CD8-positive, alpha-beta memory T cell (primary cell): ENCODE results near the gene RFNG. TPM values are rescaled to one million over a fixed set of nuclear protein-coding genes. Genes with fewer than 3 reads are reported as not detected.

ENCODE experiments used
- CTCF ChIA-PET: fragments of 350-600 bp; sonication (Branson Sonifier 250); formaldehyde crosslinking; loops from one replicate; lab custom pipeline; 2021; ENCODE audit warnings: antibody characterized with exemption; lab: Charles Lee
- POLR2A ChIA-PET: fragments of 350-600 bp; sonication (Branson Sonifier 250); formaldehyde crosslinking; loops from one replicate; lab custom pipeline; 2021; ENCODE audit warnings: antibody characterized with exemption; lab: Charles Lee
- DNase-seq, 5 donors: peaks; one replicate each; pipeline versions ENCODE4 v3.0.0 to v3.0.0-alpha.2; 2020 to 2022; ENCODE audit warnings: mixed read lengths in 1 of 5
- H3K27ac ChIP-seq: one replicate; pipeline ENCODE4 v1.7.0; 2013; ENCODE audit warnings: low read depth, mild to moderate bottlenecking, low read length, moderate library complexity
- H3K27me3 ChIP-seq: 2 replicates; pipeline ENCODE4 v1.7.0; 2013; ENCODE audit warnings: low read length, mild to moderate bottlenecking; ENCODE audit not compliant: insufficient read depth, poor library complexity, severe bottlenecking
- H3K36me3 ChIP-seq: 2 replicates; pipeline ENCODE4 v1.7.0; 2013; ENCODE audit warnings: mild to moderate bottlenecking, low read length, moderate library complexity; ENCODE audit not compliant: insufficient read depth
- H3K4me1 ChIP-seq: 2 replicates; pipeline ENCODE4 v1.7.0; 2013; ENCODE audit warnings: mild to moderate bottlenecking, low read length, moderate library complexity; ENCODE audit not compliant: insufficient read depth
- H3K4me3 ChIP-seq: 2 replicates; pipeline ENCODE4 v1.7.0; 2013; ENCODE audit warnings: mild to moderate bottlenecking, low read length
- H3K9me3 ChIP-seq: 2 replicates; pipeline ENCODE4 v1.7.0; 2013; ENCODE audit warnings: mild to moderate bottlenecking, low read length
- H3K27ac Mint-ChIP-seq, 8 donors: one replicate each; pipeline ENCODE4 v1.8.0; 2020 to 2021; ENCODE audit warnings: mixed read lengths in 8 of 8, mild to moderate bottlenecking in 6 of 8, inconsistent platforms in 3 of 8, moderate library complexity in 3 of 8
- H3K27me3 Mint-ChIP-seq, 2 donors: one replicate each; pipeline ENCODE4 v1.8.0; 2020 to 2021; ENCODE audit warnings: mixed read lengths in 2 of 2, mild to moderate bottlenecking in 1 of 2, moderate library complexity in 1 of 2
- H3K36me3 Mint-ChIP-seq, 3 donors: one replicate each; pipeline ENCODE4 v1.8.0; 2020 to 2021; ENCODE audit warnings: mixed read lengths in 3 of 3, inconsistent platforms in 1 of 3, mild to moderate bottlenecking in 1 of 3
- H3K4me1 Mint-ChIP-seq, 3 donors: one replicate each; pipeline ENCODE4 v1.8.0; 2020 to 2021; ENCODE audit warnings: mixed read lengths in 3 of 3, inconsistent platforms in 1 of 3, mild to moderate bottlenecking in 1 of 3
- H3K4me3 Mint-ChIP-seq, 7 donors: one replicate each; pipeline ENCODE4 v1.8.0; 2020 to 2021; ENCODE audit warnings: mixed read lengths in 7 of 7, mild to moderate bottlenecking in 6 of 7, moderate library complexity in 4 of 7, inconsistent platforms in 2 of 7
- H3K9me3 Mint-ChIP-seq, 5 donors: one replicate each; pipeline ENCODE4 v1.8.0; 2020 to 2022; ENCODE audit warnings: mixed read lengths in 5 of 5, mild to moderate bottlenecking in 3 of 5, moderate library complexity in 2 of 5, inconsistent platforms in 1 of 5
- polyA plus RNA-seq: library from polyadenylated mRNA; unstranded; fragments of 300-500 nt; fragmentation: Illumina TruSeq; gene quantifications from one replicate; pipeline ENCODE4 v1.2.3, GENCODE V29; 2021
- total RNA-seq, 2 experiments: library from RNA; stranded (reverse); gene quantifications; one replicate each; pipeline ENCODE4 v1.2.3, GENCODE V29; 2021

The RFNG gene
- total and polyA plus RNA-seq, 3 experiments from 2014 or later = 7.3 to 19.4 (median 18.1) TPM

DNA sequence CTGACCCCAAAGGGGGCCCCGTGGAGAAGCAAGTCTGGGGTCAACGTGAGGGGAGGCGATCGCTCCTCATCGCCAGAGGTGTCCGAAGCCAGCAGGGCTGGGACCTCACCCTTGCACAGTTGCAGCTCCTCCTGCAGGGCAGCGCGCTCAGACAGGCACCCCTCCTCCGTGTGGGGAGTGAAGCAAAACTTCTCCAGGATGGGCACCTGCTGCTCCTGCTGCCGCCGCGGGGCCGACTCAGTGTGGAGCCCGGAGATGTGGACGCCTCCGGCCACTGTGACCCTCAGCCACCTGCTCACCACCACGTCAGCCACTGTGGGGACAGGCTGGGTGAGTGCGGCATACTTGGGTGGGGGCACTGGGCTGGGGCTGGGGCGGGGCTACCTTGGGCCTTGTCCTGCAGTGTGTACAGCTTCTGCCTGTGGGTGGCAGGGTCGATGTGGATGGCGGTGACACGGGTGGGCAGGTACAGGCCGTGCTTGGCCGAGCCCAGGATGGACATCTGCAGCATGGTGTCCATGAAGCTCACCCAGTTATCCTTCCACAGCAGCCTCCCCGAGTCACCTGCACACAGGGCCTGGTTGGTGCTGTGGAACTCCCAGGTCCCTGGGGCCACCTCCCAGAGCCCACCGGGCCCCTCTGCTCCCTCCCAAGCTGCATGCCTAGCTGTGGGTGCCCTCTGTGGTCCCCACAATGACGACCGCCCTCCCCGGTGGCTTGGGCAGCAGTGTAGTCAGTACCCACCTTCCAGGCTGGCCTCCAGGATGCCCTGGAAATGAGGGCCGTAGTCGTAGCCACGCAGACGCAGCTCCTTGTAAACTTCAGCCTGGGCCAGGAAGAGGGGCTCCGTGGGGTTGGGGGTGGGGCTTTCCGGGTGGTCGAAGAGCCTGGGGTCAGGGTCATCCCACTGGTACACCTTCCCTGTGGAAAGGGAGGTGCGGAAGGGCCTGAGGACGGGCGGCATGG is 35.6 kb upstream of the RFNG start:
- H3K4me1 ChIP-seq = no peaks in the 10 kb centered on the region
- CTCF ChIA-PET = no interaction called here
- Mint-ChIP-seq H3K9me3 (no peaks in the 10 kb centered on the region), H3K27me3 (no peaks in the 10 kb centered on the region), H3K36me3 (peaks cover 0 to 77% (median 0%) of the 10 kb centered on the region in 3 donors), H3K4me3 (no peak overlapping the region), H3K27ac (no peak overlapping the region), H3K4me1 (no peaks in the 10 kb centered on the region)
- POLR2A ChIA-PET = no interaction called here
- H3K4me3 ChIP-seq = no peak overlapping the region
- H3K36me3 ChIP-seq = peaks cover 5% of the 10 kb centered on the region
- H3K9me3 ChIP-seq = no peaks in the 10 kb centered on the region
- no peak for DNase-seq
- H3K27ac ChIP-seq = no peak overlapping the region
- H3K27me3 ChIP-seq = no peaks in the 10 kb centered on the region

DNA sequence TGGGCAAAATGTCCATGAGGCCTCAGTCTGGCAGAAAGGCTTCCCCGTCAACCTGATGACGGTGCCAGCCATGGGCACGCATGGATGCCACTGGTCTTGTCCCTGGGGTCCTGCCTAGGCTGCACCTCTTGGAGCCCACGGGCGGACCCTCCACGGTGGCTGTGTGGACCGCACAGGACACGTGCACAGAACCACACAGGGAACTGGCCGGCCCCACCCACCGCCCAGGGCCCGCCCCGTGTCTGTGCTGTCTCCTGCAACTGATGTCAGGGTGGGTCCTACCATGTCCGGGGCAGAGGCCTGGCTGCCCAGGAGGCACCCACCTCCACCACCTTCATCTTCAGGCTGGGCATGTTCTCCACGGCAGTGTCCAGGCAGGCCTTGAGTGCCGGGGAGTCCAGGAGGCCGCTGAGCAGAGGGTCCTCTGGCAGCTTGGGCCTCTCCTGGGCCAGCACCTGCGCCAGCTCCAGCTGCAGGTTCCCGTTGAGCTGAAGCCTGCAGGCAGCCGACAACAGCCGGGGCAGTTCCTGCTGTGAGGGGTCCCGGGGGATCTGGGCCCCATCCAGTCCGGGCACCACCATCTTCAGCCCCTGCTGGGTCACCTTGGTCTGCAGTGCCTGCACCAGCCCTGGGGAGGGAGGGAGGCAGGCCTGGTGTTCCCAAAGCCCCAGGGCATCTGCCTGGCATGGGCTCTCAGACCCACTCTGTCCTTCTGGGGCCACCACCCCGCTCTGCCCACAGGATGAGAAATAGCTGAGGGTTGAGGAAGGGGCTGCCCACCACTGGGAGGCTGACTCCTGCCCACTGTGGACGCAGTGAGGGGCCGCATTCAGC is 34.5 kb upstream of the RFNG start:
- Histone ChIP-seq H3K36me3 (peaks cover 5% of the 10 kb centered on the region), H3K27ac (no peak overlapping the region), H3K4me1 (no peaks in the 10 kb centered on the region), H3K9me3 (no peaks in the 10 kb centered on the region), H3K27me3 (no peaks in the 10 kb centered on the region), H3K4me3 (no peak overlapping the region)
- H3K27ac Mint-ChIP-seq = no peak overlapping the region
- DNase-seq = no peak
- CTCF ChIA-PET = no interaction called here
- H3K36me3 Mint-ChIP-seq = peaks cover 0 to 76% (median 0%) of the 10 kb centered on the region in 3 donors
- H3K9me3 Mint-ChIP-seq = no peaks in the 10 kb centered on the region
- H3K27me3 Mint-ChIP-seq = no peaks in the 10 kb centered on the region
- POLR2A ChIA-PET = no interaction called here
- H3K4me1 Mint-ChIP-seq = no peaks in the 10 kb centered on the region
- H3K4me3 Mint-ChIP-seq = no peak overlapping the region

DNA sequence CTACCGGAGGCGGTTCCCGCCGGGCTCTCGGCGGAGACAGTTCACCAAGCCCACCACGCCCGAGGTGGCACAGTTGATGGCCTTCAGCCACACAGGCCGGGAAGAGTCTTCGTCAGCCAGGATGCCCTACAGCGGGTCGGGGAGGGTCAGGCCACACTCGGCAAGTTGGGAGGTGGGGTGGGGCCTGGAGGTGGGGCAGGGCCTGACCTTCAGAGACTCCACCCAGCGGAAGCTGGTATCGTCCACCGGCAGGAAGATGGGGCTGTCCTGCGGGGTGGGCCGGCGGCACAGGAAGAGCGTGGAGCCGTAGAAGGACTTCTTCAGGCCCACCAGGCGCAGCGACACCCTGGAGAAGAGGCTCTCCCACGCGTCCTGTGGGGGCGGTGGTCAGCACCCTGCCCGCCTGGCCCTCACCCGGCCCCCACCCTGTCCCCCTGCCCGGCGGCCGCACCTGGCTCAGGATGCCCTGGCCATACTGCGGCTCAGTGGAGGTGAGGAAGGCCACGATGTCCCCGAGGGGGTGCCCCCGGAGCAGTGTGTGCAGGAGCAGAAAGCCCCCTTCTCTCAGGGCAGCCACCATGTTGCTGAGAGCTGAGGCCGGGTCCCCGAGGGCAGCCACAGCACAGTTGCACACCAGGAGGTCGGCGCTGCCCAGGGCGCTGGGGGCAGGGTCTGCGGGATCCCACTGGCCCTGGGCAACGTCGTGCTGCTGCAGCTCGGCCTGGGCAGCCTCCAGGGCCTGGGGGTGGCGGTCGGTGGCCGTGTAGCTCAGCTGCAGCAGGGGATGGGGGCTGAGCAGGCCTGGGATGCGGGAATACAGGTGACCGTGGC is 33.6 kb upstream of the RFNG start:
- H3K27ac Mint-ChIP-seq = peak overlapping the region in 1 of 8 donors; percentile 38
- POLR2A ChIA-PET = no interaction called here
- CTCF ChIA-PET = no interaction called here

DNA sequence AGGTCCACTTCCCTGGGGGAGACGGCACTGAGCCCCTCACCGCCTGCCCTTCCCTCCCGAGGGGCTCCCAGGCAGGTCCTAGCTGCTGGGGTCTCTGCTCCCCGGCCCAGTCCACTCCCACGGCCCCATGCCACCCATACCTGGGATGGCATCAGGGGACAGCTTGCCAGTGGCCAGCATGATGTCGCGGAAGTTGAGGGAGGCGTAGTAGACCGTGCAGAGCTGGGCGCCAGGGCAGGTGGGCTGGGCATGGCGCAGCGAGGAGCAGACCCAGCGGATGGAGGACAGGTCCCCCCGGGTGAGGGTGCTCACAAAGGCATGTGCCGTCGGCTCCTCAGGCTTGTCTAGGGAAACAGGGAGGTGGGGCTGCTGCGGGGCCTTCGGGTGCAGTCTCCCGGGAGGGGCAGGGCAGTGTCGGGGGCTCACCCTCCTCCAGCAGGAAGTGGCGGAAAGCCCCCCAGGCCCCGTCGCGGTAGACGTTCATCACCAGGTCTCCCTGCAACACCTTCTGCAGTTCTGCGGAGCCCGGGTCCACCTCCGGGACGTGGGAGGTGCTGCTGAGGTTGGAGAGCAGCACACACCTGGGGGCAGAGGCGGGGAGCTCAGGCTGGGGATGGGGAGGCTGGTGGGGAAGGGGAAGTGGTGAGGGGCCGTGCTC is 32.9 kb upstream of the RFNG start:
- Mint-ChIP-seq H3K9me3 (no peaks in the 10 kb centered on the region), H3K4me1 (no peaks in the 10 kb centered on the region), H3K36me3 (peaks cover 0 to 79% (median 0%) of the 10 kb centered on the region in 3 donors), H3K27ac (no peak overlapping the region), H3K27me3 (no peaks in the 10 kb centered on the region), H3K4me3 (no peak overlapping the region)
- H3K9me3 ChIP-seq = no peaks in the 10 kb centered on the region
- H3K36me3 ChIP-seq = peaks cover 9% of the 10 kb centered on the region
- no peak overlapping the region for H3K27ac ChIP-seq
- no peaks in the 10 kb centered on the region for H3K27me3 ChIP-seq
- DNase-seq = no peak
- ChIA-PET CTCF (no interaction called here), POLR2A (no interaction called here)
- no peaks in the 10 kb centered on the region for H3K4me1 ChIP-seq
- no peak overlapping the region for H3K4me3 ChIP-seq

More for the DNA sequence above, 33.6 kb upstream of the RFNG start:
- no peak overlapping the region for H3K4me3 ChIP-seq
- Mint-ChIP-seq H3K4me3 (no peak overlapping the region), H3K4me1 (no peaks in the 10 kb centered on the region), H3K27me3 (no peaks in the 10 kb centered on the region), H3K36me3 (peaks cover 0 to 77% (median 0%) of the 10 kb centered on the region in 3 donors), H3K9me3 (no peaks in the 10 kb centered on the region)
- H3K4me1 ChIP-seq = no peaks in the 10 kb centered on the region
- H3K27ac ChIP-seq = no peak overlapping the region
- no peaks in the 10 kb centered on the region for H3K9me3 ChIP-seq
- peaks cover 9% of the 10 kb centered on the region for H3K36me3 ChIP-seq
- no peak for DNase-seq
- H3K27me3 ChIP-seq = no peaks in the 10 kb centered on the region

DNA sequence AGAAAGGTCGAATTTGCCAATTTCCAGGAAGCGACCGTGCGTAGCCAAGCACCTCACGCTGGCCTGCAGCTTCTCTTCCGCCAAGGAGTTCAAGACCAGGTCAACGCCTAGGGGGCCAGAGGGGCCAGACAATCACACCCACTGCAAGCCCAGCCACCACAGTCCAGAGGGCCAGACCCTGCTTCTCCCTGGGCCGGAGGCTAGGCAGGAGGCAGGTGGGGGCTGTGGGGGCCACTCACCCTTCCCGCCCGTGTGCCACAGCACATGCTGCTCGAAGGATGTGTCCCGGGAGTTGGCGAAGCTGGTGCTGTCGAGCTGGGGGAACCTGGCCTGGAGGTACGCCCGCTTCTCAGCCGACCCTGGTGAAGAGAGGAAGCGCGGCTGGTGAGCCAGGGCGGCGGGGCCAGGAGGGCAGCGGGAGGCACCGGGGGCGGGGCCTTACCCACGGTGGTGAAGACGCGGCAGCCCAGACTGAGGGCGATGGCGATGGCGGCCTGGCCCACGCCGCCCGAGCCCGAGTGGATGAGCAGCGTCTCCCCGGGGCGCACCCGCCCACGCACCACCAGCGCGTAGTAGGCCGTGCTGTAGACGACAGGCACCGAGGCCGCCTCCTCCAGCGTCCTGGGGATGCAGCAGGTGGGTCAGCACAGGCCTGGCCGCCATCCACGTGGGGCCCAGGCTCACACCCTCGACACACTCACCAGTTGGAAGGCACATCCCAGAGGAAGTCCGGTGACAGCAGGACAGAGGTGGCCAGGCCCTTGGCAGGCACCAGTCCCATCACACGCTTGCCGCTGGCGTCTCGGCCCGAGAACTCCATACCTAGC is 32.1 kb upstream of the RFNG start:
- Histone ChIP-seq H3K4me3 (no peak overlapping the region), H3K9me3 (no peaks in the 10 kb centered on the region), H3K27ac (no peak overlapping the region), H3K36me3 (peaks cover 9% of the 10 kb centered on the region), H3K4me1 (no peaks in the 10 kb centered on the region), H3K27me3 (no peaks in the 10 kb centered on the region)
- Mint-ChIP-seq H3K9me3 (no peaks in the 10 kb centered on the region), H3K27ac (peak overlapping the region in 1 of 8 donors; percentile 17), H3K27me3 (no peaks in the 10 kb centered on the region), H3K36me3 (peaks cover 0 to 78% (median 0%) of the 10 kb centered on the region in 3 donors), H3K4me1 (no peaks in the 10 kb centered on the region), H3K4me3 (no peak overlapping the region)
- POLR2A ChIA-PET = no interaction called here
- CTCF ChIA-PET = no interaction called here
- DNase-seq = no peak

DNA sequence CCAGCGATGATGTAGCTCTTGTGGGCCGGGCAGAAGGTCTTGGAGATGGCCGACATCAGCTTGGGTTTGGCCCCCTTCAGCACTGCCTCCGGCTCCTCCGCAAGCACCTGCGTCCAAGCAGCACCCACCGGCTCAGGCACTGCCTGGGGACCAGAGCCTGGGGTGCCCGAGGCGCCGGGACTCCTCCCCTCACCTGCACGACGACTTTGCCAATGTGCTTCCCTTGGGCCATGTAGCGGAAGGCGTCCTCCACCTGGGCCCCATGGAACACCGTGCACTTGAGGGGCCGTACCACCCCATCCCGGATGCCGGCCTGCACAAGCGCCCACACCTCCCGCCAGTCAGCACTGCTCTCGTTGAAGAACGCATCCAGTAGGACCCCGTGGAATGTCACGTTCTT is 31.4 kb upstream of the RFNG start:
- POLR2A ChIA-PET = interaction anchor here (1.0 kb wide), 1 partner anchor 44 kb away, joined by 3 read pairs; no protein-coding TSS in a partner anchor

DNA sequence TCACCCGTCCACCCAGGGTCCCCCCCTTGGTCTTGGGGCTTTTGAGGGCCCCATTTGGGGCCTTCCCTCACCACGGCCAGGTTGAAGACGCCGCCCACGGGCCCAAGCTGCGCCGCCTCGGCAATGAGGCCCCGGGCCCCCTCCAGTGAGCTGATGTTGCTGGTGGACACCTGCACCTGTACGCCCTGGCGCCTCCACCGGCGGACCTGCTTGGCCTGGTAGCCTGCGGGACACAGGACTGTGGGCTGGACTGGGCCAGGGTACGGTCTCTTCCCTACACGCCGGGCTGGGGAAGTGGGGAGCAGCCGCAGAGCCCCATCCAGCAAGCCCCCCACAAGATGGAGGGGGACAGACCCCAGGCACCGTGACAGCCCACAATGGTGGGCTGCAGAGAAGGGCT is 30.8 kb upstream of the RFNG start:
- no peak for DNase-seq
- Mint-ChIP-seq H3K36me3 (peaks cover 0 to 71% (median 2%) of the 10 kb centered on the region in 3 donors), H3K4me1 (no peaks in the 10 kb centered on the region), H3K9me3 (no peaks in the 10 kb centered on the region), H3K27me3 (no peaks in the 10 kb centered on the region), H3K4me3 (no peak overlapping the region), H3K27ac (no peak overlapping the region)
- POLR2A ChIA-PET = interaction anchor here (1.0 kb wide), 1 partner anchor 44 kb away, joined by 3 read pairs; no protein-coding TSS in a partner anchor
- Histone ChIP-seq H3K27me3 (no peaks in the 10 kb centered on the region), H3K4me3 (no peak overlapping the region), H3K36me3 (peaks cover 9% of the 10 kb centered on the region), H3K4me1 (no peaks in the 10 kb centered on the region), H3K9me3 (no peaks in the 10 kb centered on the region), H3K27ac (no peak overlapping the region)
- CTCF ChIA-PET = no interaction called here

More for the DNA sequence above, 31.4 kb upstream of the RFNG start:
- Mint-ChIP-seq H3K27me3 (no peaks in the 10 kb centered on the region), H3K9me3 (no peaks in the 10 kb centered on the region), H3K4me3 (no peak overlapping the region), H3K4me1 (no peaks in the 10 kb centered on the region), H3K27ac (no peak overlapping the region), H3K36me3 (peaks cover 0 to 75% (median 2%) of the 10 kb centered on the region in 3 donors)
- Histone ChIP-seq H3K27me3 (no peaks in the 10 kb centered on the region), H3K9me3 (no peaks in the 10 kb centered on the region), H3K36me3 (peaks cover 9% of the 10 kb centered on the region), H3K4me1 (no peaks in the 10 kb centered on the region), H3K4me3 (no peak overlapping the region), H3K27ac (no peak overlapping the region)
- CTCF ChIA-PET = no interaction called here
- DNase-seq = no peak
